ENCODE data around the gene FAT1.

Gene FAT1

GRCh38 chr4:186688150-186688943 lies 35.3 kb downstream of the FAT1 start:
- no peaks in the 10 kb centered on the region for H3K9me3 ChIP-seq
- no peaks in the 10 kb centered on the region for H3K27me3 ChIP-seq
- no peaks in the 10 kb centered on the region for H3K36me3 ChIP-seq
- TF ChIP-seq CTCF (IDR thresholded peaks at IDR 0.05; ENCODE audit: low read depth, low read length) = no peak
- no peaks in the 10 kb centered on the region for H3K4me1 ChIP-seq
- H3K4me3 ChIP-seq (ENCODE audit: low read depth, low read length) = no peak overlapping the region
- DNase-seq = no peak

- H3K4me3 ChIP-seq (ENCODE audit: low read depth, low read length) = no peak overlapping the region
- no peak for DNase-seq
- no peaks in the 10 kb centered on the region for H3K4me1 ChIP-seq
- TF ChIP-seq CTCF (IDR thresholded peaks at IDR 0.05; ENCODE audit: low read depth, low read length) = no peak
- no peaks in the 10 kb centered on the region for H3K27me3 ChIP-seq
- no peaks in the 10 kb centered on the region for H3K9me3 ChIP-seq
- no peaks in the 10 kb centered on the region for H3K36me3 ChIP-seq
Measured at GRCh38 chr4:186687265-186687664, 36.4 kb downstream of the FAT1 start.

- Histone ChIP-seq H3K36me3 (no peaks in the 10 kb centered on the region), H3K9me3 (no peaks in the 10 kb centered on the region), H3K4me1 (no peaks in the 10 kb centered on the region), H3K27me3 (no peaks in the 10 kb centered on the region), H3K4me3 (ENCODE audit: low read depth, low read length) (no peak overlapping the region)
- DNase-seq = no peak
- no peak for TF ChIP-seq CTCF (IDR thresholded peaks at IDR 0.05; ENCODE audit: low read depth, low read length)
Measured at GRCh38 chr4:186685767-186686183, 37.9 kb downstream of the FAT1 start.

- H3K4me1 ChIP-seq = no peaks in the 10 kb centered on the region
- H3K4me3 ChIP-seq (ENCODE audit: low read depth, low read length) = no peak overlapping the region
Measured at GRCh38 chr4:186684889-186685309, 38.8 kb downstream of the FAT1 start.

GRCh38 chr4:186684220-186684619 lies 39.4 kb downstream of the FAT1 start:
- H3K9me3 ChIP-seq = no peaks in the 10 kb centered on the region

More at GRCh38 chr4:186684889-186685309, 38.8 kb downstream of the FAT1 start:
- no peaks in the 10 kb centered on the region for H3K36me3 ChIP-seq
- DNase-seq = no peak
- TF ChIP-seq CTCF (IDR thresholded peaks at IDR 0.05; ENCODE audit: low read depth, low read length) = no peak
- H3K27me3 ChIP-seq = no peaks in the 10 kb centered on the region
- H3K9me3 ChIP-seq = no peaks in the 10 kb centered on the region

More at GRCh38 chr4:186684220-186684619, 39.4 kb downstream of the FAT1 start:
- Histone ChIP-seq H3K4me1 (no peaks in the 10 kb centered on the region), H3K4me3 (ENCODE audit: low read depth, low read length) (no peak overlapping the region), H3K27me3 (no peaks in the 10 kb centered on the region), H3K36me3 (no peaks in the 10 kb centered on the region)
- no peak for DNase-seq
- TF ChIP-seq CTCF (IDR thresholded peaks at IDR 0.05; ENCODE audit: low read depth, low read length) = no peak
